ENCODE data around the gene YTHDF2.

DNA sequence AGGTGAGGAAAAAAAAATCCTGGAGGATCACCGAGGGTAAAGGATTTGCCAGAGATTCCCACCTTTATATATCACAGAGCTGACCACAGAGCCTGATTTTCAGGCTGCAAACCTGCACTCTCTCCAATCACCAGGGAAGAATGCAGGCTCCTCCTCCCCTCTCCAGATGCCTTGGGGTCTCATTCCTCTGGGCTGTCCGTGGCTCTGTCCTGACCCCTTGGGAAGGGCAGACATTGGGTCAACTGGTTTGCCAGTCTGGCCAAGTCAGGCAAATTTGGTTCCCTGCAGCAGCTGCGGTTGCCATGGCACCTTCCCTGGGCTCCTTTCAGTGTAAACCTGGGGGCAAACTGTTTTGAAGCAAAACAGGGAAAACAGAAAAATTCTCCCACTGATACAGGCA, 63.6 kb downstream of the YTHDF2 start:
- TF ChIP-seq, protein P1, sequence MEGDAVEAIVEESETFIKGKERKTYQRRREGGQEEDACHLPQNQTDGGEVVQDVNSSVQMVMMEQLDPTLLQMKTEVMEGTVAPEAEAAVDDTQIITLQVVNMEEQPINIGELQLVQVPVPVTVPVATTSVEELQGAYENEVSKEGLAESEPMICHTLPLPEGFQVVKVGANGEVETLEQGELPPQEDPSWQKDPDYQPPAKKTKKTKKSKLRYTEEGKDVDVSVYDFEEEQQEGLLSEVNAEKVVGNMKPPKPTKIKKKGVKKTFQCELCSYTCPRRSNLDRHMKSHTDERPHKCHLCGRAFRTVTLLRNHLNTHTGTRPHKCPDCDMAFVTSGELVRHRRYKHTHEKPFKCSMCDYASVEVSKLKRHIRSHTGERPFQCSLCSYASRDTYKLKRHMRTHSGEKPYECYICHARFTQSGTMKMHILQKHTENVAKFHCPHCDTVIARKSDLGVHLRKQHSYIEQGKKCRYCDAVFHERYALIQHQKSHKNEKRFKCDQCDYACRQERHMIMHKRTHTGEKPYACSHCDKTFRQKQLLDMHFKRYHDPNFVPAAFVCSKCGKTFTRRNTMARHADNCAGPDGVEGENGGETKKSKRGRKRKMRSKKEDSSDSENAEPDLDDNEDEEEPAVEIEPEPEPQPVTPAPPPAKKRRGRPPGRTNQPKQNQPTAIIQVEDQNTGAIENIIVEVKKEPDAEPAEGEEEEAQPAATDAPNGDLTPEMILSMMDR (IDR thresholded peaks at IDR 0.05), result no peak
- no peak for TF ChIP-seq POLR2A (IDR thresholded peaks at IDR 0.05)
